SW480 (cell line): ENCODE results near the gene RPS15.

ENCODE experiments used
- DNase-seq: peaks from one replicate; pipeline ENCODE4 v3.0.0-alpha.2; 2016; ENCODE audit warnings: low spot score

RPS15 gene

GRCh38 chr19:1487576-1488281 is 49.5 kb downstream of the RPS15 start:
- DNase-seq = no peak

DNA sequence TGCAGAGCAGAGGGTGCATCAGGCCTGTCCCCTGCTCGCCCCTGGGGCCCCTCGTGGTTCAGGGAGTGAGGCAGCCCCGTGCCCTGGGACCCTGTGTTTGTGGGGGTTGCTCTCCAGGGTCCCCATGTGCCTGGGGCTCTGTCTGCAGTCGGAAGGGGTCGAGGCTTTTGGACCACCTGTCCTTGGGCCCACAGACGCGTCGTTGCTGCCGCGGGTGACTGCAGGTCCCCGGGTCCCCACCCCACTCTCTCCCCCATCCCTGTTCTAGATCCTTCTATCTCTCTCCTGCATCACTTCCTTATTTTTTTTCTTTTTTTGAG is 50.0 kb downstream of the RPS15 start:
- no peak for DNase-seq

- no peak for DNase-seq
These were observed 51.5 kb downstream of the RPS15 start for GRCh38 chr19:1489463-1490310.
